Upper lobe of left lung (tissue), 4 donors: ENCODE measurements around the gene RRP1B.

Source experiments
- CTCF ChIP-seq, 6 experiments: fragments of 450-650 bp in 4 of 6; fragments of 200-600 bp in 2 of 6; sonication (generic) in 2 of 6; IDR thresholded peaks; one replicate each; pipeline ENCODE4 v1.5.1; 2016 to 2019; ENCODE audit warnings: antibody characterized with exemption in 6 of 6
- POLR2A ChIP-seq, 4 donors: fragments of 450-650 bp; IDR thresholded peaks; one replicate each; pipeline ENCODE4 v1.5.1; 2016 to 2017; ENCODE audit warnings: antibody characterized with exemption in 4 of 4, mild to moderate bottlenecking in 2 of 4

GRCh38 chr21:43669828-43670605 is 10.7 kb downstream of the RRP1B start:
- TF ChIP-seq POLR2A (IDR thresholded peaks at IDR 0.05): no peak
- no peak for TF ChIP-seq CTCF (IDR thresholded peaks at IDR 0.05)
